HUES48 (cell line): Measurements from ENCODE around the gene PADI3.

Experiments
- H3K27ac ChIP-seq: one replicate; pipeline ENCODE4 v1.7.0; 2013; ENCODE audit warnings: low read depth, low read length, inconsistent platforms
- H3K27me3 ChIP-seq: 2 replicates; pipeline ENCODE4 v1.6.1; 2013; ENCODE audit warnings: mild to moderate bottlenecking, low read length; ENCODE audit not compliant: control insufficient read depth, insufficient read depth
- H3K36me3 ChIP-seq: 2 replicates; pipeline ENCODE4 v1.6.1; 2013; ENCODE audit warnings: low read length; ENCODE audit not compliant: control insufficient read depth, insufficient read depth
- H3K4me1 ChIP-seq: 2 replicates; pipeline ENCODE4 v1.6.1; 2013; ENCODE audit warnings: mild to moderate bottlenecking, low read length; ENCODE audit not compliant: control insufficient read depth, insufficient read depth
- H3K4me3 ChIP-seq: 2 replicates; pipeline ENCODE4 v1.5.1; 2013; ENCODE audit warnings: mild to moderate bottlenecking, low read depth, low read length
- H3K9ac ChIP-seq: 2 replicates; pipeline ENCODE4 v1.6.1; 2013; ENCODE audit warnings: mild to moderate bottlenecking, low read depth, low read length, moderate library complexity
- H3K9me3 ChIP-seq: 2 replicates; pipeline ENCODE4 v1.6.1; 2013; ENCODE audit warnings: low read length; ENCODE audit not compliant: control insufficient read depth, insufficient read depth

The PADI3 gene

GRCh38 chr1:17207540-17207939 is 41.4 kb upstream of the PADI3 start:
- H3K4me3 ChIP-seq = no peak overlapping the region
- H3K27ac ChIP-seq = peak overlapping the region; percentile 20
- H3K9ac ChIP-seq = no peak overlapping the region
- no peaks in the 10 kb centered on the region for H3K36me3 ChIP-seq
- no peaks in the 10 kb centered on the region for H3K9me3 ChIP-seq
- no peaks in the 10 kb centered on the region for H3K27me3 ChIP-seq
- 0 out of 2 replicates have a peak, but pooled peaks cover under 1% of the 10 kb centered on the region for H3K4me1 ChIP-seq

GRCh38 chr1:17207966-17208418 is 40.9 kb upstream of the PADI3 start:
- H3K4me3 ChIP-seq = no peak overlapping the region
- no peaks in the 10 kb centered on the region for H3K9me3 ChIP-seq
- no peaks in the 10 kb centered on the region for H3K27me3 ChIP-seq
- H3K27ac ChIP-seq = peak overlapping the region; percentile 20
- peaks cover 5% of the 10 kb centered on the region; the same call in 1 of the 2 replicates for H3K4me1 ChIP-seq
- no peaks in the 10 kb centered on the region for H3K36me3 ChIP-seq
- H3K9ac ChIP-seq = no peak overlapping the region

DNA sequence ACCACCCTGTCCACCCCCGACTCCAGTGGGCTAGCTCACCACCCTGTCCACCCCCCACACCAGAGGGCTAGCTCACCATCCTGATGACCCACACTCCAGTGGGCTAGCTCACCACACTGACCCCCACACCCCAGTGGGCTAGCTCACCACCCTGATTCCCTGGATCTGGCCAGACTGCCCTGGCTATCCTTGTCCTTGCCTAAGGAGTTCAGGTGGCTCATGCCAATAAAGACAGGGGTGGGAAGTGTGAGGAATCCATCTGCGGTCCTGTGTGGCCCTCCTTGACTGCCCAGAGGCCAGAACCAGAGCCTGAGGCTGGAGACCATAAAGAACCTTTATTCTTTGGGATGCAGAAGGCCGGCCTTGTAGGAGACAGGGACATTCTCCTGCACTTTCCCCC is 40.4 kb upstream of the PADI3 start:
- Histone ChIP-seq H3K9ac (no peak overlapping the region), H3K4me1 (peaks cover 8% of the 10 kb centered on the region; the same call in 1 of the 2 replicates), H3K9me3 (no peaks in the 10 kb centered on the region), H3K27ac (no peak overlapping the region), H3K27me3 (no peaks in the 10 kb centered on the region), H3K36me3 (no peaks in the 10 kb centered on the region), H3K4me3 (no peak overlapping the region)

DNA sequence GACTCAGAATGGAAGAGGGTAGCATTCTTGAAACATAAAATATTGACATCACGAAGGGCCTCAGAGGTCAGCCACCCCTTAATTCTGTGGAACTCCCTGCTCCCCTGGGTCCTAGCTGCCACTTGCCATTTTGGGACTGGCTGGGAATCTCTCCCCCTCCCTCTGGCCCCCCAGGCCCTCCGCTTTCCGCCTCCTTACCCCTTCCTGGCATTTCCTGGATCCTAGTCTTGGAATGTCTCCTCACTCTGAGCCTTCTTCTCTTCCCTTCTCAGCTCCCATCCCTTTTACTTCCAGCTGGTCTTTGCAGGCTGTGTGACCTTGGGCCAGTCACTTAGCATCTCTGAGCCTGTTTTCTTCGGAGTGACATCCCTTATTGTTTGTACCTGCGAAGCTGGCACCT is 39.5 kb upstream of the PADI3 start:
- no peaks in the 10 kb centered on the region for H3K27me3 ChIP-seq
- no peaks in the 10 kb centered on the region for H3K36me3 ChIP-seq
- no peak overlapping the region for H3K27ac ChIP-seq
- no peak overlapping the region for H3K9ac ChIP-seq
- no peak overlapping the region for H3K4me3 ChIP-seq
- H3K4me1 ChIP-seq = peaks cover 12% of the 10 kb centered on the region; the same call in 1 of the 2 replicates
- no peaks in the 10 kb centered on the region for H3K9me3 ChIP-seq

GRCh38 chr1:17210176-17210575 is 38.7 kb upstream of the PADI3 start:
- peaks cover 12% of the 10 kb centered on the region for H3K4me1 ChIP-seq
- no peaks in the 10 kb centered on the region for H3K27me3 ChIP-seq
- no peaks in the 10 kb centered on the region for H3K36me3 ChIP-seq
- H3K27ac ChIP-seq = no peak overlapping the region
- H3K4me3 ChIP-seq = no peak overlapping the region
- H3K9ac ChIP-seq = no peak overlapping the region
- no peaks in the 10 kb centered on the region for H3K9me3 ChIP-seq

GRCh38 chr1:17211377-17211776 is 37.5 kb upstream of the PADI3 start:
- H3K27me3 ChIP-seq = no peaks in the 10 kb centered on the region
- no peak overlapping the region for H3K4me3 ChIP-seq
- no peaks in the 10 kb centered on the region for H3K9me3 ChIP-seq
- no peak overlapping the region for H3K9ac ChIP-seq
- peaks cover 12% of the 10 kb centered on the region for H3K4me1 ChIP-seq
- H3K36me3 ChIP-seq = no peaks in the 10 kb centered on the region
- no peak overlapping the region for H3K27ac ChIP-seq

- Histone ChIP-seq H3K9me3 (no peaks in the 10 kb centered on the region), H3K4me3 (no peak overlapping the region), H3K27me3 (no peaks in the 10 kb centered on the region), H3K9ac (no peak overlapping the region), H3K36me3 (no peaks in the 10 kb centered on the region), H3K27ac (no peak overlapping the region), H3K4me1 (peaks cover 12% of the 10 kb centered on the region)
These were observed 36.9 kb upstream of the PADI3 start for GRCh38 chr1:17212009-17212408.

DNA sequence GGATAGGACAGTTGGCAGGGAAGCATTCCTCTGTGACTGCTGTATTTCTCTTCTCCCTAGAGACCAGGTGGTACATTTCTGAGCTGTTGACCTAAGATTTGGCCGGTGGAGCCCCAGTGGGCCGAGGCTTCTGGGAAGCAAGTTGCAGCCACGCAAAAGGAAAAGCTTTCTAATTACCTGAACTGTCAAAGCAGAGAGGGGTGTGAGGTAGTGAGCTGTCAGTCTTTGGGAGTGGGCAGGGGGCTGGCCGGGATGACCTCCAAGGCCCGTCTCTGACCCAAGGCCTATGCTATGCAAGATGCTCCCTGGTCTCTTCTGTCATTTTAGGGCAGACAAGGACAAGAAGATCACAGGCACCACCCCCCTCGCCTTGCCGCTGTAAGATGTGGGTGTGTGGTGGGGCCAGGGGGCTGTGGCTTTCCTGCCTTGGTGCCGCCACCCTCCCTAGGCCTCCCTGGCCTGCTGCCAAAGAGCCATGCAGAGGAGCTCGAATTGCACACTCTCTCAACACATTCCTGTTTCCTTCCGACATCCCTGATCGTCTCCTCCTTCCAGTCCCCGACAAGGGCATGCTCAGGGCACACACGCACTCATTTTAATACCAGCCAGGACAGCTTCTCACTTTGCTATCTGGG is 36.3 kb upstream of the PADI3 start:
- peaks cover 12% of the 10 kb centered on the region for H3K4me1 ChIP-seq
- H3K27me3 ChIP-seq = no peaks in the 10 kb centered on the region
- no peak overlapping the region for H3K9ac ChIP-seq
- H3K4me3 ChIP-seq = no peak overlapping the region
- no peak overlapping the region for H3K27ac ChIP-seq
- no peaks in the 10 kb centered on the region for H3K9me3 ChIP-seq
- H3K36me3 ChIP-seq = no peaks in the 10 kb centered on the region

DNA sequence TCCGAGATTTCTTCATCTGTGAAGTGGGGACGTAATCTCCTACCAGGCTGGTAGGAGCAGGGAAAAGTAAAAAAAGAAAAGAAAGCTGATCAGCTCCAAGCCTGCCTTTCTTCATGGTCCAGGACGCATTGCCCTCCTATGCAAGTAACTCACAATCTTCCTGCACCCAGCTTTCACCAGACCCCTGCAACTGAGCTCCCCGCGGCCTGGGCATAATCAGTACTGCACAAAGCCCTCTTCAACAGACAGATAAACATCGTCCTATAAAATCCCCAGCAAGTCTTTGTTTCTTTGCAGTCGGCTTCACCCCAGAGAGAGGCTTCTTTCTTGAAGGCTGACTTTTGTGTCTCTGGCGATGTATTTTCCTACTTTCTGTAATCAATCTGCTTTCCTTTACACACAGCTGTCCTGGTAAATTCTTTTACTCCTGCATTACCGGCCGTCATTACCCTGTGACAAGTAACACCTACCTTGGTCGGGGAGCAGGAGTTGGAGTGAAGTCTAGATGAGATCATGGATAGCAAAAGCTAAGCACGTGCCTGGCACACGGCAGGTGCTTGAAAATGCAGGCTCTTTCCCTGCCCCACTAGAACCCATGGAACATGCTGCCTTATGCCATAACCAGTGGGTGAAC is 35.6 kb upstream of the PADI3 start:
- Histone ChIP-seq H3K4me1 (peaks cover 12% of the 10 kb centered on the region), H3K9me3 (no peaks in the 10 kb centered on the region), H3K4me3 (no peak overlapping the region), H3K9ac (no peak overlapping the region), H3K36me3 (no peaks in the 10 kb centered on the region), H3K27ac (no peak overlapping the region), H3K27me3 (no peaks in the 10 kb centered on the region)

GRCh38 chr1:17213782-17214148 is 35.1 kb upstream of the PADI3 start:
- H3K9ac ChIP-seq = no peak overlapping the region
- no peak overlapping the region for H3K27ac ChIP-seq
- no peaks in the 10 kb centered on the region for H3K9me3 ChIP-seq
- H3K36me3 ChIP-seq = no peaks in the 10 kb centered on the region
- H3K4me3 ChIP-seq = no peak overlapping the region
- no peaks in the 10 kb centered on the region for H3K27me3 ChIP-seq
- peaks cover 12% of the 10 kb centered on the region for H3K4me1 ChIP-seq

- no peaks in the 10 kb centered on the region for H3K9me3 ChIP-seq
- H3K4me1 ChIP-seq = peaks cover 12% of the 10 kb centered on the region
- H3K27ac ChIP-seq = no peak overlapping the region
- no peaks in the 10 kb centered on the region for H3K36me3 ChIP-seq
- no peak overlapping the region for H3K9ac ChIP-seq
- no peak overlapping the region for H3K4me3 ChIP-seq
- no peaks in the 10 kb centered on the region for H3K27me3 ChIP-seq
These were observed 33.9 kb upstream of the PADI3 start for GRCh38 chr1:17214876-17215544.
